H1 (cell line): ENCODE results near the gene FAM193B. TPM values are rescaled to one million over a fixed set of nuclear protein-coding genes. Genes with fewer than 3 reads are reported as not detected.

ENCODE experiments used
- CTCF ChIA-PET: fragments of 300-600 bp; sonication (Branson Sonifier 250); formaldehyde crosslinking; loops from one replicate; lab custom pipeline; 2021; ENCODE audit not compliant: partially characterized antibody; lab: Charles Lee
- POLR2A ChIA-PET: fragments of 300-600 bp; sonication (Branson Sonifier 250); formaldehyde crosslinking; loops from one replicate; lab custom pipeline; 2021; ENCODE audit warnings: inconsistent platforms; ENCODE audit not compliant: partially characterized antibody; lab: Charles Lee
- DNase-seq, 2 experiments: peaks; one replicate each; pipeline versions ENCODE4 v3.0.0 to v3.0.0-alpha.2; 2010 to 2022; ENCODE audit warnings: low spot score in 2 of 2, low read depth in 1 of 2, mixed read lengths in 1 of 2
- FAIRE-seq: peaks from 2 replicates; lab custom pipeline; 2011; peaks lifted over from hg19 to GRCh38; lab: Jason Lieb, UNC
- H2AFZ ChIP-seq: 2 replicates; pipeline ENCODE4 v1.8.1; 2012; ENCODE audit warnings: low read length, inconsistent platforms
- H2AK5ac ChIP-seq: 2 replicates; pipeline ENCODE4 v1.6.1; 2013; ENCODE audit warnings: low read depth, low read length
- H2BK120ac ChIP-seq: replicated peaks from 2 replicates; pipeline ENCODE3; 2013; ENCODE audit warnings: low read depth, low read length, inconsistent platforms
- H2BK12ac ChIP-seq: 2 replicates; pipeline ENCODE4 v1.6.1; 2013; ENCODE audit warnings: low read depth, low read length
- H2BK15ac ChIP-seq: 2 replicates; pipeline ENCODE4 v1.6.1; 2013; ENCODE audit warnings: low read length
- H2BK20ac ChIP-seq: 2 replicates; pipeline ENCODE4 v1.6.1; 2013; ENCODE audit warnings: low read length
- H2BK5ac ChIP-seq: 2 replicates; pipeline ENCODE4 v1.6.1; 2013; ENCODE audit warnings: low read depth, low read length
- H3K14ac ChIP-seq: 2 replicates; pipeline ENCODE4 v1.6.1; 2013; ENCODE audit warnings: inconsistent platforms; ENCODE audit not compliant: insufficient read length
- H3K18ac ChIP-seq: 2 replicates; pipeline ENCODE4 v1.6.1; 2013; ENCODE audit warnings: low read length; ENCODE audit errors: extremely low read depth
- H3K23ac ChIP-seq: 2 replicates; pipeline ENCODE4 v1.6.1; 2013; ENCODE audit warnings: inconsistent platforms; ENCODE audit not compliant: insufficient read length
- H3K23me2 ChIP-seq: 2 replicates; pipeline ENCODE4 v1.6.1; 2013; ENCODE audit warnings: low read depth, low read length
- H3K27ac ChIP-seq: 2 replicates; pipeline ENCODE4 v1.6.1; 2011; ENCODE audit warnings: low read depth, low read length, inconsistent platforms
- H3K27me3 ChIP-seq, 4 experiments: replicated peaks in 1 of 4; 1 replicate in 1 of 4; 2 replicates in 3 of 4; pipeline versions ENCODE4 v1.6.1 to v1.8.1; 2011 to 2013; ENCODE audit warnings: low read length in 3 of 4, mild to moderate bottlenecking in 3 of 4, inconsistent platforms in 2 of 4, mixed read lengths in 2 of 4, moderate library complexity in 1 of 4; ENCODE audit not compliant: control insufficient read depth in 3 of 4, insufficient read depth in 3 of 4; ENCODE audit errors: extremely low read depth in 1 of 4
- H3K36me3 ChIP-seq, 4 experiments: 2 replicates each; pipeline versions ENCODE4 v1.6.1 to v1.8.1; 2011 to 2013; ENCODE audit warnings: mild to moderate bottlenecking in 4 of 4, low read length in 3 of 4, moderate library complexity in 2 of 4, control low read depth in 1 of 4, inconsistent platforms in 1 of 4; ENCODE audit not compliant: insufficient read depth in 4 of 4, control insufficient read depth in 2 of 4
- H3K4ac ChIP-seq: replicated peaks from 2 replicates; pipeline ENCODE3; 2013; ENCODE audit warnings: low read length, low read depth, mixed read lengths, inconsistent platforms; ENCODE audit not compliant: insufficient read length
- H3K4me1 ChIP-seq, 4 experiments: replicated peaks in 1 of 4; 1 replicate in 1 of 4; 2 replicates in 3 of 4; pipeline versions ENCODE4 v1.6.1 to v1.8.1; 2011 to 2013; ENCODE audit warnings: low read length in 3 of 4, inconsistent platforms in 2 of 4, mixed read lengths in 1 of 4; ENCODE audit not compliant: insufficient read depth in 4 of 4, control insufficient read depth in 3 of 4
- H3K4me2 ChIP-seq, 2 experiments: 2 replicates each; pipeline versions ENCODE4 v1.6.1 to v1.8.1; 2011 to 2013; ENCODE audit warnings: low read depth in 2 of 2, low read length in 2 of 2, control low read depth in 1 of 2, inconsistent platforms in 1 of 2, mild to moderate bottlenecking in 1 of 2; ENCODE audit not compliant: insufficient read depth in 1 of 2
- H3K4me3 ChIP-seq, 4 experiments: fragments of 200-600, 300-600 bp in 1 of 4; sonication (generic), shearing (Covaris generic), sonication (Bioruptor Twin) in 1 of 4; 2 replicates each; pipeline versions ENCODE4 v1.5.1 to v1.8.1; 2011 to 2016; ENCODE audit warnings: low read length in 4 of 4, low read depth in 3 of 4, control low read depth in 2 of 4, inconsistent platforms in 2 of 4, mild to moderate bottlenecking in 2 of 4, mixed read lengths in 1 of 4, moderate library complexity in 1 of 4; ENCODE audit not compliant: insufficient read depth in 2 of 4; ENCODE audit errors: extremely low read depth in 1 of 4
- H3K56ac ChIP-seq: replicated peaks from 2 replicates; pipeline ENCODE3; 2013; ENCODE audit warnings: low read depth, mild to moderate bottlenecking, mixed read lengths, low read length, inconsistent platforms; ENCODE audit not compliant: insufficient read length
- H3K79me1 ChIP-seq: 2 replicates; pipeline ENCODE4 v1.6.1; 2013; ENCODE audit warnings: low read depth, low read length, control low read depth
- H3K79me2 ChIP-seq, 2 experiments: 2 replicates each; pipeline versions ENCODE4 v1.6.1 to v1.8.1; 2012 to 2013; ENCODE audit warnings: low read length in 2 of 2, mild to moderate bottlenecking in 2 of 2, inconsistent platforms in 1 of 2; ENCODE audit not compliant: insufficient read depth in 2 of 2, control insufficient read depth in 1 of 2
- H3K9ac ChIP-seq, 4 experiments: replicated peaks in 1 of 4; 1 replicate in 1 of 4; 2 replicates in 3 of 4; pipeline versions ENCODE4 v1.6.1 to v1.8.1; 2011 to 2013; ENCODE audit warnings: low read depth in 3 of 4, low read length in 3 of 4, control low read depth in 2 of 4, mild to moderate bottlenecking in 2 of 4, moderate library complexity in 2 of 4, inconsistent platforms in 1 of 4; ENCODE audit errors: extremely low read depth in 1 of 4
- H3K9me3 ChIP-seq, 2 experiments: 2 replicates each; pipeline versions ENCODE4 v1.6.1 to v1.8.1; 2012 to 2013; ENCODE audit warnings: mild to moderate bottlenecking in 2 of 2, moderate library complexity in 2 of 2, control low read depth in 1 of 2, inconsistent platforms in 1 of 2, low read depth in 1 of 2, low read length in 1 of 2, mixed read lengths in 1 of 2; ENCODE audit not compliant: insufficient read depth in 2 of 2
- H4K20me1 ChIP-seq, 2 experiments: replicated peaks in 1 of 2; 2 replicates each; pipeline versions ENCODE3 to v1.8.1; 2011 to 2013; ENCODE audit warnings: inconsistent platforms in 2 of 2, low read length in 2 of 2, mild to moderate bottlenecking in 1 of 2; ENCODE audit not compliant: insufficient read depth in 2 of 2, control insufficient read depth in 1 of 2
- H4K5ac ChIP-seq: 2 replicates; pipeline ENCODE4 v1.6.1; 2013; ENCODE audit warnings: low read length, low read depth, mixed read lengths, inconsistent platforms; ENCODE audit not compliant: insufficient read length
- H4K8ac ChIP-seq: 2 replicates; pipeline ENCODE4 v1.8.0; 2013; ENCODE audit warnings: mild to moderate bottlenecking, moderate library complexity, low read length, inconsistent platforms; ENCODE audit not compliant: insufficient read depth; ENCODE audit errors: extremely low read depth
- H4K91ac ChIP-seq: replicated peaks from 2 replicates; pipeline ENCODE3; 2013; ENCODE audit warnings: low read length, mixed read lengths, inconsistent platforms; ENCODE audit not compliant: insufficient read length
- CBX8 ChIP-seq: fragments of 300-800, 300-1000 bp; sonication (generic); IDR thresholded peaks from 2 replicates; pipeline ENCODE4 v1.7.1; 2016; ENCODE audit warnings: low read depth, low read length, borderline replicate concordance
- CHD1 ChIP-seq: IDR thresholded peaks from 2 replicates; pipeline ENCODE4 v1.6.1; 2012; ENCODE audit warnings: low read depth, low read length, improper control_type of control experiment
- RBBP5 ChIP-seq: IDR thresholded peaks from 2 replicates; pipeline ENCODE4 v1.7.1; 2012; ENCODE audit warnings: low read depth, mild to moderate bottlenecking, inconsistent platforms, low read length, moderate library complexity, borderline replicate concordance
- WGBS, 2 experiments: shearing (Covaris generic) in 1 of 2; methylation state at CpG; one replicate each; pipeline versions ENCODE4 v1.1.6 to v1.1.7; 2013 to 2015; ENCODE audit warnings: low lambda C conversion rate in 2 of 2, mixed read lengths in 2 of 2, inconsistent platforms in 1 of 2, low coverage in 1 of 2, missing lambda C conversion rate in 1 of 2; ENCODE audit not compliant: insufficient replicate concordance in 2 of 2, insufficient coverage in 1 of 2, insufficient read length in 1 of 2; ENCODE audit errors: extremely low coverage in 1 of 2, missing lambda C conversion rate in 1 of 2; 5-methylcytosine and 5-hydroxymethylcytosine counted together
- polyA plus RNA-seq, 7 experiments: library from polyadenylated mRNA; depleted of rRNA in 3 of 7; stranded (reverse) in 5 of 7; unstranded in 2 of 7; fragments of >200 nt in 5 of 7; fragments of 200-250 nt in 2 of 7; gene quantifications; 1 replicate in 5 of 7; 2 replicates in 1 of 7; 4 replicates in 1 of 7; pipeline versions ENCODE4 v1.2.1 to v1.2.3, GENCODE V29; 2011 to 2013; ENCODE audit warnings: missing spikeins in 2 of 7, mixed read lengths in 2 of 7
- total RNA-seq: library from RNA; stranded (reverse); fragmentation: NEBNext Ultra II Directional; extraction: Animal tissue kit (Norgen Biotek cat#: 25700); gene quantifications from 2 replicates; pipeline ENCODE4 v1.2.1, GENCODE V29; 2021
- TF ChIP-seq, protein P1 (sequence below): IDR thresholded peaks from 2 replicates; pipeline ENCODE4 v1.6.1; 2011; ENCODE audit warnings: low read length, improper control_type of control experiment

FAM193B gene
- total and polyA plus RNA-seq, 2 of the 8 experiments (the other 6 are each of a cell fraction or from before 2014, with no cell fraction given) = 49.9 to 69.8 TPM

DNA sequence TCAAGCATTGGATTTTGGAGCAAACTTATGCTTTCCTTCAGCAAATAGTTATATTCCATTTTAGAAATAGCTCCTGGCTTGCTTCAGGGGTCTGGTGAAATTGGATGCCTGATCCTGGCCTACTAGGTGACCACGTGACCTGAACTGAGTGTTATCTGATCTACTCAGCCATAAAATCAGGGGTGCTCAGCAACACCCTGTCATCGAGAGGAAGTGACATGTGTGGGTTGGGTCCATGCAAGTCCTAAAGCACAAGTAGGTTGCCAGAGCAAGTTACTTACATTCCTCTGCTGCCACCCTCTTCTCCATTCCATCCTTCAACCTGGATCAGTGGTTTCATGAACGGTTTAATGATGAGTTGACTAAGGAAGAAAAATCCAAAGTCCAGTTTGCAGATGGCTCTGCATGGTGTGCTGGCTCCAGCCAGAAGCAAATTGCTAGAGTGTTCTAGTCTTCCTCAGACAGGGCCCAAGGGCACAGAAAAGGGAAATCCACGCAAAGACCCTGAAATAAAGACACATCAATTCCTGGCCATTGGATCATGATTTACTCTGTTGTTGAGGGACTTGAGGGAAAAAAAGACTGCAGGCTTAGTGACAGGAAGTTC is 2.8 kb upstream of the FAM193B start:
- H2BK20ac ChIP-seq = no peak overlapping the region
- H3K79me2 ChIP-seq = peaks cover 3 to 17% of the 10 kb centered on the region in 2 experiments; a peak in 2 of 4 replicates
- H3K4ac ChIP-seq = no peak overlapping the region
- peaks cover 0 to 2% (median 0%) of the 10 kb centered on the region in 4 experiments; a peak in 2 of 8 replicates for H3K36me3 ChIP-seq
- peaks cover 3 to 7% of the 10 kb centered on the region in 2 experiments for H3K9me3 ChIP-seq
- no peak overlapping the region for H3K14ac ChIP-seq
- H4K91ac ChIP-seq = no peak overlapping the region
- 81% methylated on average over 4 of the region's 4 CpGs; no CpG with 5 or more reads in 1 of the 2 experiments for WGBS, 2 experiments
- H3K23ac ChIP-seq = no peak overlapping the region
- H3K4me3 ChIP-seq = no peak overlapping the region
- no peak overlapping the region for H2BK5ac ChIP-seq
- H3K4me1 ChIP-seq = peaks cover 5 to 9% (median 7%) of the 10 kb centered on the region in 4 experiments
- no peak for FAIRE-seq
- H3K23me2 ChIP-seq = peaks cover 6% of the 10 kb centered on the region
- TF ChIP-seq RBBP5 (no peak), CHD1 (no peak), CBX8 (no peak)
- TF ChIP-seq, protein P1, sequence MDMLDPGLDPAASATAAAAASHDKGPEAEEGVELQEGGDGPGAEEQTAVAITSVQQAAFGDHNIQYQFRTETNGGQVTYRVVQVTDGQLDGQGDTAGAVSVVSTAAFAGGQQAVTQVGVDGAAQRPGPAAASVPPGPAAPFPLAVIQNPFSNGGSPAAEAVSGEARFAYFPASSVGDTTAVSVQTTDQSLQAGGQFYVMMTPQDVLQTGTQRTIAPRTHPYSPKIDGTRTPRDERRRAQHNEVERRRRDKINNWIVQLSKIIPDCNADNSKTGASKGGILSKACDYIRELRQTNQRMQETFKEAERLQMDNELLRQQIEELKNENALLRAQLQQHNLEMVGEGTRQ = 0 out of 2 replicates have a peak, but pooled peaks have one; percentile 43
- no peaks in the 10 kb centered on the region for H3K27me3 ChIP-seq
- H3K4me2 ChIP-seq = no peak overlapping the region
- DNase-seq = no peak
- H3K18ac ChIP-seq = no peak overlapping the region
- no peak overlapping the region for H2BK12ac ChIP-seq
- H3K9ac ChIP-seq = no peak overlapping the region
- H3K56ac ChIP-seq = no peak overlapping the region
- ChIA-PET CTCF (interaction anchor here (0.7 to 1.9 kb wide), 3 partner anchors 9 to 50 kb away, joined by 3 to 6 read pairs (median 4); no protein-coding TSS in a partner anchor), POLR2A (interaction anchor here (1.0 to 1.3 kb wide), 2 partner anchors 23 to 35 kb away, joined by 3 to 7 read pairs; partner anchors contain the start of gene TMED9)
- H4K20me1 ChIP-seq = peaks cover 4 to 10% of the 10 kb centered on the region in 2 experiments
- no peak overlapping the region for H3K27ac ChIP-seq
- H2BK15ac ChIP-seq = no peak overlapping the region
- no peak overlapping the region for H4K5ac ChIP-seq
- H4K8ac ChIP-seq = no peak overlapping the region
- peaks cover under 1% of the 10 kb centered on the region; the same call in 1 of the 2 replicates for H3K79me1 ChIP-seq
- H2AFZ ChIP-seq = no peak overlapping the region
- no peak overlapping the region for H2AK5ac ChIP-seq
- no peak overlapping the region for H2BK120ac ChIP-seq
